A549 treated with GW870086 at 1 μM for 4 hours (cell line): ENCODE results near the gene TLCD3A. TPM values are rescaled to one million over a fixed set of nuclear protein-coding genes. Genes with fewer than 3 reads are reported as not detected.

Experiments
- total RNA-seq: library from RNA; stranded (reverse); fragments of 200-300 nt; extraction: Qiagen RNA extraction; gene quantifications from 5 replicates; pipeline ENCODE4 v1.2.3, GENCODE V29; 2022; ENCODE audit warnings: low read depth

The TLCD3A gene
- total RNA-seq, result 50.0 to 57.0 TPM (median 54.5 TPM) in 5 replicates

GRCh38 chr17:732067-732901 is at the start of gene TLCD3A:
Gene TLCD3A (plus strand): TSS chr17:732596. CDS start chr17:732648, 52 bp downstream.

GRCh38 chr17:752002-752619 is 19.7 kb downstream of the TLCD3A start, which contains the start of gene GEMIN4:
Gene GEMIN4 (minus strand): TSS chr17:752264. CDS start chr17:752142, 122 bp downstream.

GRCh38 chr17:781805-782731 is 49.7 kb downstream of the TLCD3A start, which contains the start of the genes GLOD4 and MRM3:
Gene GLOD4 (minus strand): TSS chr17:782280. CDS start chr17:782255, 25 bp downstream.
Gene MRM3 (plus strand): TSS chr17:782353. CDS start chr17:782379, 26 bp downstream.

Other genes starting within 250 kb of the TLCD3A start
- gene VPS53, start 17.8 kb upstream of the TLCD3A start, total RNA-seq, result 22.6 to 26.5 TPM (median 24.1 TPM) in 5 replicates
- 53.1 to 60.8 TPM (median 58.4 TPM) in 5 replicates for gene GEMIN4, start 19.7 kb downstream of the TLCD3A start, total RNA-seq
- 97.0 to 120 TPM (median 99.0 TPM) in 5 replicates for gene GLOD4, start 49.7 kb downstream of the TLCD3A start, total RNA-seq
- gene MRM3, start 49.8 kb downstream of the TLCD3A start, total RNA-seq, result 41.2 to 52.5 TPM (median 42.9 TPM) in 5 replicates
- 19.6 to 28.8 TPM (median 25.9 TPM) in 5 replicates for gene NXN, start 247.2 kb downstream of the TLCD3A start, total RNA-seq